ENCODE measurements around the gene PLSCR5.

PLSCR5 gene

GRCh38 chr3:146593776-146594175, 11.4 kb downstream of the PLSCR5 start:
- TF ChIP-seq CTCF (IDR thresholded peaks at IDR 0.05; ENCODE audit: extremely low read depth, insufficient read depth, missing control alignments) = no peak
- no peak for DNase-seq (ENCODE audit: low spot score)
- in situ Hi-C loops (cut with MboI; ENCODE audit: low pct_unique_long_range_greater_than_20kb, low sequenced_read_pairs, unreplicated experiment) = no loop called here

- no peak for DNase-seq (ENCODE audit: low spot score)
- in situ Hi-C loops (cut with MboI; ENCODE audit: low pct_unique_long_range_greater_than_20kb, low sequenced_read_pairs, unreplicated experiment) = no loop called here
Measured at GRCh38 chr3:146590521-146590920, 14.6 kb downstream of the PLSCR5 start.

DNA sequence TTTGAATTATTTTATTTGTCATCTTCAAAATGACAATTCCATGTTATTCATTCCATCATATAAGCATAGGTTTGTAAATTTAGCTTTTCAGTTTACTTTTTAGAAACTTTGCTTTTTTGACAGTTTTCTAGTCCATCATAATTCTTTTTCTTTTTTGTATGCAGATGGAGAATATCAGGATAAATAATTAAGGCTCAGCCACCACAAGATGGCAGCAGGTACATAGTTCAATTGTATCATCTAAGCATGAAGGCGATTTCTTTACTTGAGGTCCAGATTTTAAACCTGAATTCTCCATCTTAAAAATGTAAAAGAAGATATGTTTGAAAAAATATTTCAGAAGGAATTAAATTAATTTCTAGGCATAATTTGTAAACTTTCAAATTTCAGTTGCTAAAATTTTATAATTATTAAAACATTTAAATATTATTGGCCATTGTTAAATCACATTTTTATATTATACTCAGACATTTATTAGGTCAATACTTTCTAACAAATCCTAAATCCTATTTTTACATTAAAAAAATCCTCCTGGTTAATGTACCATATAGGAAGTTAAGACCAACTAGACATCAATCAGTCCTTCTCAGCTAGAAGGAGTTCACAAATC, 15.1 kb downstream of the PLSCR5 start:
- peak; percentile 13 for DNase-seq (ENCODE audit: low spot score)
- TF ChIP-seq CTCF (IDR thresholded peaks at IDR 0.05; ENCODE audit: extremely low read depth, insufficient read depth, missing control alignments) = peak; percentile 58
- in situ Hi-C loops (cut with MboI; ENCODE audit: low pct_unique_long_range_greater_than_20kb, low sequenced_read_pairs, unreplicated experiment) = loop anchor here (10.0 kb wide), 1 partner anchor 375 kb away; no protein-coding TSS in a partner anchor

More at GRCh38 chr3:146590521-146590920, 14.6 kb downstream of the PLSCR5 start:
- no peak for TF ChIP-seq CTCF (IDR thresholded peaks at IDR 0.05; ENCODE audit: extremely low read depth, insufficient read depth, missing control alignments)

GRCh38 chr3:146585156-146585555, 20.0 kb downstream of the PLSCR5 start:
- in situ Hi-C loops (cut with MboI; ENCODE audit: low pct_unique_long_range_greater_than_20kb, low sequenced_read_pairs, unreplicated experiment) = loop anchor here (10.0 kb wide), 1 partner anchor 370 kb away; no protein-coding TSS in a partner anchor
- no peak for TF ChIP-seq CTCF (IDR thresholded peaks at IDR 0.05; ENCODE audit: extremely low read depth, insufficient read depth, missing control alignments)
- DNase-seq (ENCODE audit: low spot score) = no peak

GRCh38 chr3:146581951-146582467, 23.1 kb downstream of the PLSCR5 start:
- no peak for TF ChIP-seq CTCF (IDR thresholded peaks at IDR 0.05; ENCODE audit: extremely low read depth, insufficient read depth, missing control alignments)
- in situ Hi-C loops (cut with MboI; ENCODE audit: low pct_unique_long_range_greater_than_20kb, low sequenced_read_pairs, unreplicated experiment) = loop anchor here (10.0 kb wide), 1 partner anchor 367 kb away; no protein-coding TSS in a partner anchor
- DNase-seq (ENCODE audit: low spot score) = no peak

- DNase-seq (ENCODE audit: low spot score) = no peak
- no peak for TF ChIP-seq CTCF (IDR thresholded peaks at IDR 0.05; ENCODE audit: extremely low read depth, insufficient read depth, missing control alignments)
- in situ Hi-C loops (cut with MboI; ENCODE audit: low pct_unique_long_range_greater_than_20kb, low sequenced_read_pairs, unreplicated experiment) = loop anchor here (10.0 kb wide), 1 partner anchor 366 kb away; no protein-coding TSS in a partner anchor
Measured at GRCh38 chr3:146581080-146581601, 24.0 kb downstream of the PLSCR5 start.
